Panc1 (cell line): ENCODE results near the gene MET.

Experiments used
- CTCF ChIP-seq: fragments of 450-650 bp; IDR thresholded peaks from 2 replicates; pipeline ENCODE4 v1.5.1; 2017; ENCODE audit warnings: mild to moderate bottlenecking
- SIN3A ChIP-seq: IDR thresholded peaks from 2 replicates; pipeline ENCODE4 v1.6.1; 2012; ENCODE audit warnings: low read depth, mild to moderate bottlenecking, low read length, moderate library complexity, borderline replicate concordance; ENCODE audit not compliant: insufficient read depth
- TCF7L2 ChIP-seq: IDR thresholded peaks from 2 replicates; pipeline ENCODE4 v1.6.1; 2011; ENCODE audit warnings: mild to moderate bottlenecking, low read depth, low read length, inconsistent platforms

DNA sequence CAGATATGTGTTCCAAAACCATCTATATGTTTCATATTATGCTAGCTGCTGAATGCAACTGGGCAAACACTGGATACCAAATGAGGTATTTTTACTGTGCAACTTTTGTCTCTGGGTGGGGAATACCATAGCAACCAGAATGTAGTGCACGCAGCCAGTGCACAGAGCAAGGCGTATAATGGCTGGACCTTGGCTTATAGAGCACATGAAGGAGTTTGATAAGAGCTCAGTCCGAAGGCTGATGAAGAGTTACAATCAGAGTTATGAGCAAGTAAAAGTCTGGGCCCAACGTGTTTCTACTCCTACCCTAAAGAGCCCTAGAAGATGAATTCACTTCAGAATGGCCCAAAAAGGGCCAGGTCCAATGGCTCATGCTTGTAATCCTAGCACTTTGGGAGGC lies 82.2 kb downstream of the MET start:
- TF ChIP-seq CTCF, result no peak
- no peak for TF ChIP-seq TCF7L2
- no peak for TF ChIP-seq SIN3A
